Parathyroid adenoma (tissue), 2 donors: Measurements from ENCODE around the gene ARSB.

Source experiments
- H2AFZ ChIP-seq: fragments of 300-600 bp; sonication (generic); one replicate; pipeline ENCODE4 v1.7.0; 2017; ENCODE audit warnings: antibody characterized with exemption, mild to moderate bottlenecking
- H3K27ac ChIP-seq: fragments of 300-600 bp; sonication (generic); one replicate; pipeline ENCODE4 v1.7.0; 2017
- H3K27me3 ChIP-seq: fragments of 300-600 bp; sonication (generic); one replicate; pipeline ENCODE4 v1.7.0; 2017; ENCODE audit warnings: low read length; ENCODE audit not compliant: control insufficient read depth, insufficient read depth
- H3K36me3 ChIP-seq: fragments of 300-600 bp; sonication (generic); one replicate; pipeline ENCODE4 v1.7.0; 2017; ENCODE audit warnings: low read length; ENCODE audit not compliant: control insufficient read depth, insufficient read depth
- H3K4me1 ChIP-seq: fragments of 300-600 bp; sonication (generic); one replicate; pipeline ENCODE4 v1.7.0; 2017; ENCODE audit warnings: control low read depth
- H3K4me2 ChIP-seq: fragments of 300-600 bp; sonication (generic); one replicate; pipeline ENCODE4 v1.7.0; 2017; ENCODE audit warnings: low read length
- H3K4me3 ChIP-seq: fragments of 300-600 bp; sonication (generic); one replicate; pipeline ENCODE4 v1.7.0; 2017; ENCODE audit warnings: low read depth, low read length
- H3K79me2 ChIP-seq: fragments of 300-600 bp; sonication (generic); one replicate; pipeline ENCODE4 v1.7.0; 2017; ENCODE audit warnings: control low read depth
- H3K9ac ChIP-seq: fragments of 300-600 bp; sonication (generic); one replicate; pipeline ENCODE4 v1.7.0; 2017; ENCODE audit warnings: mild to moderate bottlenecking
- H3K9me3 ChIP-seq: fragments of 300-600 bp; sonication (generic); one replicate; pipeline ENCODE4 v1.7.0; 2017; ENCODE audit warnings: low read length; ENCODE audit not compliant: control insufficient read depth
- CTCF ChIP-seq: fragments of 300-600 bp; sonication (generic); IDR thresholded peaks from one replicate; pipeline ENCODE4 v1.7.0; 2017; ENCODE audit warnings: antibody characterized with exemption, mild to moderate bottlenecking
- donor health status: primary hyperparathyroidism.

ARSB gene

DNA sequence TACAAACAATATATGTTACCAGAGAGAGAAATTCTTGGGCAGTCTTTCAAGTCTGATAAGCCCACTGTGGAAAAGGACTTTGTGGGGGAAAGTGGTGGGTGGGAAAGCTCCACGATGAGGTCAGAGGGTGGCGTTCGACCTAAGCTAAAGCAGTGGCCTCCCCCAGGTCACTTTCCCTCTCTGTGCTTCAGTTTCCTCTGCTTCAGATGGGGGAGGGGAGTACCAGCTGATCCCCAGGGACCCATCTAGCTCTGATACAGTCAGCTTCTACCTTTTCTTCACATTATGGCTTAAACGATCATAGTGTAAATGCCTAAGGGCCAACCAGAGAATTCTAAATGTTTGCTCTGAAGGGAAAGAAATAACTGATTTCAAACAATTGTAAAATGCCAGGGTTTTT, 36.6 kb upstream of the ARSB start:
- H3K9ac ChIP-seq, result no peak overlapping the region
- no peaks in the 10 kb centered on the region for H3K79me2 ChIP-seq
- no peaks in the 10 kb centered on the region for H3K36me3 ChIP-seq
- no peak overlapping the region for H2AFZ ChIP-seq
- H3K27me3 ChIP-seq, result no peaks in the 10 kb centered on the region
- H3K27ac ChIP-seq, result no peak overlapping the region
- H3K4me3 ChIP-seq, result no peak overlapping the region
- no peak overlapping the region for H3K4me2 ChIP-seq
- H3K4me1 ChIP-seq, result no peaks in the 10 kb centered on the region
- no peaks in the 10 kb centered on the region for H3K9me3 ChIP-seq
- TF ChIP-seq CTCF, result no peak

GRCh38 chr5:79020861-79021561, 35.9 kb upstream of the ARSB start:
- no peaks in the 10 kb centered on the region for H3K36me3 ChIP-seq
- no peak overlapping the region for H3K9ac ChIP-seq
- TF ChIP-seq CTCF, result peak; percentile 79
- no peaks in the 10 kb centered on the region for H3K27me3 ChIP-seq
- no peaks in the 10 kb centered on the region for H3K79me2 ChIP-seq
- peak overlapping the region; percentile 38 for H3K4me2 ChIP-seq
- H3K4me3 ChIP-seq, result no peak overlapping the region
- no peaks in the 10 kb centered on the region for H3K4me1 ChIP-seq
- H2AFZ ChIP-seq, result peak overlapping the region; percentile 51
- no peaks in the 10 kb centered on the region for H3K9me3 ChIP-seq
- no peak overlapping the region for H3K27ac ChIP-seq

GRCh38 chr5:79014631-79015030, 29.5 kb upstream of the ARSB start:
- no peaks in the 10 kb centered on the region for H3K27me3 ChIP-seq
- no peak for TF ChIP-seq CTCF
- H3K4me2 ChIP-seq, result no peak overlapping the region
- H3K9ac ChIP-seq, result no peak overlapping the region
- no peaks in the 10 kb centered on the region for H3K4me1 ChIP-seq
- H3K36me3 ChIP-seq, result no peaks in the 10 kb centered on the region
- H3K4me3 ChIP-seq, result no peak overlapping the region
- no peak overlapping the region for H3K27ac ChIP-seq
- H2AFZ ChIP-seq, result no peak overlapping the region
- H3K9me3 ChIP-seq, result no peaks in the 10 kb centered on the region
- H3K79me2 ChIP-seq, result no peaks in the 10 kb centered on the region

- Histone ChIP-seq H3K9ac (no peak overlapping the region), H2AFZ (no peak overlapping the region), H3K4me2 (no peak overlapping the region), H3K27ac (no peak overlapping the region), H3K4me3 (no peak overlapping the region), H3K79me2 (no peaks in the 10 kb centered on the region), H3K9me3 (no peaks in the 10 kb centered on the region), H3K27me3 (no peaks in the 10 kb centered on the region), H3K36me3 (no peaks in the 10 kb centered on the region), H3K4me1 (no peaks in the 10 kb centered on the region)
- no peak for TF ChIP-seq CTCF
These were observed 26.8 kb upstream of the ARSB start for GRCh38 chr5:79011869-79012268.

- no peak for TF ChIP-seq CTCF
- Histone ChIP-seq H3K4me2 (no peak overlapping the region), H3K4me3 (no peak overlapping the region), H3K79me2 (no peaks in the 10 kb centered on the region), H3K9ac (no peak overlapping the region), H3K27me3 (no peaks in the 10 kb centered on the region), H3K27ac (no peak overlapping the region), H3K36me3 (no peaks in the 10 kb centered on the region), H3K9me3 (no peaks in the 10 kb centered on the region), H2AFZ (no peak overlapping the region), H3K4me1 (no peaks in the 10 kb centered on the region)
These were observed 26.2 kb upstream of the ARSB start for GRCh38 chr5:79011219-79011836.
